HL-60 (cell line): ENCODE results near the gene BCL7A.

ENCODE experiments used
- DNase-seq, 2 experiments: peaks; one replicate each; pipeline ENCODE4 v3.0.0-alpha.2; 2010 to 2020; ENCODE audit warnings: low read depth in 1 of 2, low spot score in 1 of 2
- H3K27ac ChIP-seq: fragments of 250-450 bp; sonication (Bioruptor Pico); replicated peaks from 2 replicates; pipeline ENCODE4 v1.5.1; 2020; ENCODE audit warnings: mild to moderate bottlenecking, moderate library complexity
- H3K27me3 ChIP-seq: fragments of 250-450 bp; sonication (Bioruptor Pico); 2 replicates; pipeline ENCODE4 v1.5.1; 2021; ENCODE audit warnings: mild to moderate bottlenecking, moderate library complexity; ENCODE audit not compliant: insufficient read depth, poor library complexity, severe bottlenecking
- H3K4me3 ChIP-seq: replicated peaks from 2 replicates; pipeline ENCODE4 v1.5.1; 2011; ENCODE audit warnings: mild to moderate bottlenecking, control low read depth, low read length; ENCODE audit not compliant: insufficient read depth
- CTCF ChIP-seq: IDR thresholded peaks from one replicate; pipeline ENCODE4 v1.5.1; 2011; ENCODE audit warnings: low read length, control low read depth, inconsistent platforms; ENCODE audit not compliant: insufficient read depth
- GABPA ChIP-seq: IDR thresholded peaks from 2 replicates; pipeline ENCODE4 v1.6.1; 2012; ENCODE audit warnings: low read depth
- POLR2AphosphoS5 ChIP-seq: IDR thresholded peaks from 2 replicates; pipeline ENCODE4 v1.6.1; 2012; ENCODE audit warnings: low read depth
- REST ChIP-seq: IDR thresholded peaks from 2 replicates; pipeline ENCODE4 v1.6.1; 2012; ENCODE audit warnings: low read depth; ENCODE audit not compliant: insufficient replicate concordance
- SPI1 ChIP-seq: IDR thresholded peaks from 2 replicates; pipeline ENCODE4 v1.6.1; 2012; ENCODE audit warnings: low read depth, mild to moderate bottlenecking, borderline replicate concordance

Gene BCL7A

GRCh38 chr12:122048151-122048550, 26.5 kb downstream of the BCL7A start:
- no peaks in the 10 kb centered on the region for H3K27me3 ChIP-seq
- no peak overlapping the region for H3K27ac ChIP-seq
- no peak for DNase-seq
- no peak overlapping the region for H3K4me3 ChIP-seq
- TF ChIP-seq GABPA (no peak), SPI1 (no peak), CTCF (no peak), POLR2AphosphoS5 (no peak), REST (no peak)

GRCh38 chr12:122049827-122050226, 28.1 kb downstream of the BCL7A start:
- H3K27me3 ChIP-seq, result no peaks in the 10 kb centered on the region
- DNase-seq, result no peak
- TF ChIP-seq REST, result no peak
- TF ChIP-seq CTCF, result no peak
- no peak for TF ChIP-seq GABPA
- TF ChIP-seq POLR2AphosphoS5, result no peak
- no peak overlapping the region for H3K27ac ChIP-seq
- H3K4me3 ChIP-seq, result no peak overlapping the region

- no peak for TF ChIP-seq SPI1
- no peak for TF ChIP-seq POLR2AphosphoS5
- H3K27ac ChIP-seq, result no peak overlapping the region
- DNase-seq, result no peak
- H3K4me3 ChIP-seq, result no peak overlapping the region
- no peaks in the 10 kb centered on the region for H3K27me3 ChIP-seq
Observed at GRCh38 chr12:122050706-122051105, 29.0 kb downstream of the BCL7A start.

- no peak for DNase-seq
- H3K27ac ChIP-seq, result no peak overlapping the region
- H3K27me3 ChIP-seq, result no peaks in the 10 kb centered on the region
- H3K4me3 ChIP-seq, result no peak overlapping the region
- TF ChIP-seq REST, result no peak
Observed at GRCh38 chr12:122051231-122051876, 29.7 kb downstream of the BCL7A start.
